GM21825 (cell line): ENCODE data around the gene TAF11L3.
"Not testable (repeated sequence)": the region's sequence is repeated elsewhere in the genome, so short reads cannot be mapped to it uniquely, and the experiment has no call there.

Experiments
- ATAC-seq: cut with Tn5 transposase; IDR thresholded peaks from one replicate; pipeline ENCODE4 v1.9.1; 2021; ENCODE audit warnings: mild to moderate bottlenecking, moderate library complexity; ENCODE audit not compliant: unreplicated experiment

The TAF11L3 gene

DNA sequence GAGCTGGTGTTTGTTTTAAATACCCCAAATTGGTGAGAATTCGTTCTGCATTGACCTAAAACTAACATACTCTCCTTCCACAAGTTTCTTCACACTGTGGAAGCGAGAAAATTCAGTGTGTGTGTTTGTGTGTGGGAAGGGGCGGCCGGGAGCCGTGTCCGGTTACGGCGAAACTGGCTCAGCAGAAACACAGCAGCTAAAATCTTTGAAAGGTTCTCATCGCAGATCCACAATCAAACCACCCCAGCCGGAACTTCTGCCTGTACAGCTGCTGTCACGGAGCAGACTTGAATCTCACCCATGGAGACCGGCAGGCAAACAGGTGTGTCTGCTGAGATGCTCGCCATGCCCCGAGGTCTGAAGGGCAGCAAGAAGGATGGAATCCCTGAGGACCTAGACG, at the start of gene TAF11L3:
Gene TAF11L3 (plus strand): TSS at position 301 of the 400 bp plus-strand sequence.
- not testable (repeated sequence) for ATAC-seq

DNA sequence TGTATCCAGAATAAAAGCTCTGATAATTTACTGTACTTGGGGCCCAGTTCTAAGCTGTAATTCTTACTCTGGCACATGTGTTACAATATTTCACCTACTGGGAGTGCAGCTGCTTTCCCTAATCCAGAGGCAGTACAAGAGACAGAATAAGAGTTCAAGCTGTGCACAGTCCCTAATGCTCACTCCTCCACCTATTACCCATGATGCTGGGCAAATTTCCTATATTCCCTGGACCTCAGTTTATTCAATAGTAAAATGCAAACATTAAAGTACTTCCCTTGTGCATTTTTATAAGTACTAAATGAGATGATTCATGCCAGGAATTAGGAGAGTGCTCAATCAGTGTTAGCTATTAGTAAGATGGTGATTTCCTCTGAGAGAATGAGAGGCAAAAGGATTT, 48.1 kb upstream of the TAF11L3 start:
- ATAC-seq, result no peak

GRCh38 chr5:17475064-17475463, 43.1 kb upstream of the TAF11L3 start:
- ATAC-seq, result not testable (repeated sequence)

- ATAC-seq, result no peak
Measured at GRCh38 chr5:17477043-17477442, 41.1 kb upstream of the TAF11L3 start.

- ATAC-seq, result no peak
Measured at GRCh38 chr5:17477573-17478265, 40.4 kb upstream of the TAF11L3 start.

GRCh38 chr5:17481378-17481777, 36.8 kb upstream of the TAF11L3 start:
- no peak for ATAC-seq

DNA sequence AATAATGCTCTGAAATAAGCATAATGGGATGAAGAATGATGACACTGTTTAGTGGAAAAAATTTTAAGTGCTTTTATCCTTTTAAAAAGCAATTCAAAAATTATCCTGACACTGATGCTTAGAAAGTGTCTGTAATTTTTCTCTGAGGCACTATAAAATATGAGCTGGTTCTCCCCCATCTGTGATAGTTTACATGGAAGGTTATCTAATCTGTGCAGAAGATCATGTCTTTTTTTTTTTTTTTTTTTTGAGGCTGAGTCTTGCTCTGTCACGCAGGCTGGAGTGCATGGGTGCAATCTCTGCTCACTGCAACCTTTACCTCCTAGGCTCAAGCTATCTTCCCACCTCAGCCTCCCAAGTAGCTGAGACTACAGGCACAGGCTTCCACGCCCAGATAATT, 35.4 kb upstream of the TAF11L3 start:
- no peak for ATAC-seq

GRCh38 chr5:17486464-17487173, 31.5 kb upstream of the TAF11L3 start:
- ATAC-seq, result not testable (repeated sequence)

GRCh38 chr5:17487174-17487512, 31.0 kb upstream of the TAF11L3 start:
- no peak for ATAC-seq

DNA sequence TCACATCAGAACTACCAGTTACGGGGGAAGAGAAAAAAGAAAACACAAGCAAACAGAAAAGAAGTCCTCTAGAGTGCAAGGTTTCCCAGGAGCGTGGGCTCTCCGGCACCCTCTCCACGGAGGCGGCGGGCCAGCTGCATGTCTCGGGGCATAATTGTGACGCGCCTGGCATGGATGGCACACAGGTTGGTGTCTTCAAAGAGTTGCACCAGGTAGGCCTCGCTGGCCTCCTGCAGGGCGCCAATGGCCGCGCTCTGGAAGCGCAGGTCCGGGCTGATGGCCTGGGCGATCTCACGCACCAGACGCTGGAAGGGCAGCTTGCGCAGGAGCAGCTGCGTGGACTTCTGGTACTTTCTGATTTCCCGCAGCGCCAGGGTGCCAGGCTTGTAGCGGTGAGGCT, 26.9 kb upstream of the TAF11L3 start:
- not testable (repeated sequence) for ATAC-seq

DNA sequence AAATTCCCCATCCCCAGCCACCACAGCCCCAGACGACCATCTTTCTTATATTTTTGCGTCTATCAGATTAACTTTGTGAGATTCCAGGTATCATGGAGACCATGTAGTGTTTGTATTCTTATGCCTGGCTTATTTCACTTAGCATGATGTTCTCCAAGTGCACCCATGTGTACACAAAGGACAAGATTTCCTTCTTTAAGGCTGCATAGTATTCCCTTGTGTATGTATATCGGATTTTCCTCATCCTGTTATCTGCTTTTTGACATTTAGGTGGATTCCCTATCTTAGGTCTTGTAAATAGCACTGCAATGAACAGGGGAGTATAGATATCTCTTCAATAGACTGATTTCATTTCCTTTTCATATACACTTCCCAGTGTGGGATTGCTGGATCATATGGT, 25.4 kb upstream of the TAF11L3 start:
- ATAC-seq, result no peak

- no peak for ATAC-seq
Measured at GRCh38 chr5:17497446-17497845, 20.7 kb upstream of the TAF11L3 start.

- not testable (repeated sequence) for ATAC-seq
Measured at GRCh38 chr5:17497931-17498330, 20.2 kb upstream of the TAF11L3 start, which contains the start of gene TAF11L2. Gene TAF11L2, plus strand, starts transcription at chr5:17498231.

DNA sequence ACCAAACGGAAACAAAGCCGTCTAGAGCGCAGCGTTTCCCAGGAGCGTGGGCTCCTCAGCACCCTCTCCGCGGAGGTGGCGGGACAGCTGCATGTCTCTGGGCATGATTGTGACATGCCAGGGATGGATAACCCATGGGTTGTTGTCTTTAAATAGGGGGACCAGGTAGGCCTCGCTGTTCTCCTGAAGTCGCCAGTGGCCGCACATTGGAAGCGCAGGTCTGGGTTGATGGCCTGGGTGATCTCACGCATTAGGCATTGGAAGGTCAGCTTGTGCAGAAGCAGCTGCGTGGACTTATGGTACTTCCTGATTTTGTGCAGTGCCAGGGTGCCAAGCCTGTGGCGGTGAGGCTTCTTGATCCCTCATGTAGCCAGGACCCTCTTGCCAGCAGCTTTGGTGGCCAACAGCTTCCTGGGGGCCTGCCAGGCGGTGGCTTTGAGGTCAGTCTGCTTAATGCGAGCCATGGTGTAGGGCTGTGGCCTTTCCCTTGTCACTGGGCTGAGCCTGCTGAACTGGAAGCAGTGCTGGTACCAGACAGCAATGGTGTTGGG, 6.3 kb upstream of the TAF11L3 start:
- ATAC-seq, result no peak

- ATAC-seq, result not testable (repeated sequence)
Measured at GRCh38 chr5:17517526-17517925, 641 bp upstream of the TAF11L3 start.

DNA sequence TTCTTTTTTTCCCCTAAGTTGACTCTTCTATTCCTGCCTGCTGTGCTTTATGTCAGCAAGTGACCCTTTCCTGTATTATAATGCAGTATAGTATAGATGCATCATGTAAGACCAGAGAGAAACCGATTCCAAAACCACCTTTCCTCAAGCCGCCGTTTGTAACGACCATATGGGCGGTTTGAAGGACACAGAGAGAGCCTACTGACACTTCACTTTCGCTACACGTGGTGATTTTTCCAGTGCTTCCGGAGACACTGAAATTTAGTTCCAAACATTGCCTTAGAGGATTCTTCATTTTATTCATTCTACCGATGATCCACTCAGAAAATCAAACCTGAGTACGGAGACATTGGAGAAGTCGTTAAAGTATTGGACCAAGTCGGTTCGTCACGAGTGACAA, 1.3 kb downstream of the TAF11L3 start:
- not testable (repeated sequence) for ATAC-seq

DNA sequence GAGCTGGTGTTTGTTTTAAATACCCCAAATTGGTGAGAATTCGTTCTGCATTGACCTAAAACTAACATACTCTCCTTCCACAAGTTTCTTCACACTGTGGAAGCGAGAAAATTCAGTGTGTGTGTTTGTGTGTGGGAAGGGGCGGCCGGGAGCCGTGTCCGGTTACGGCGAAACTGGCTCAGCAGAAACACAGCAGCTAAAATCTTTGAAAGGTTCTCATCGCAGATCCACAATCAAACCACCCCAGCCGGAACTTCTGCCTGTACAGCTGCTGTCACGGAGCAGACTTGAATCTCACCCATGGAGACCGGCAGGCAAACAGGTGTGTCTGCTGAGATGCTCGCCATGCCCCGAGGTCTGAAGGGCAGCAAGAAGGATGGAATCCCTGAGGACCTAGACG, 3.3 kb downstream of the TAF11L3 start, which contains the start of gene TAF11L4:
Gene TAF11L4 (plus strand): TSS at position 301 of the 400 bp plus-strand sequence.
- not testable (repeated sequence) for ATAC-seq

- ATAC-seq, result not testable (repeated sequence)
Measured at GRCh38 chr5:17524935-17525334, 6.8 kb downstream of the TAF11L3 start, which contains the start of gene TAF11L5. Gene TAF11L5, plus strand, starts transcription at chr5:17525235.

- not testable (repeated sequence) for ATAC-seq
Measured at GRCh38 chr5:17526504-17526903, 8.3 kb downstream of the TAF11L3 start.

GRCh38 chr5:17528369-17528768, 10.2 kb downstream of the TAF11L3 start, which contains the start of gene TAF11L6:
Gene TAF11L6, plus strand, starts transcription at chr5:17528669.
- ATAC-seq, result not testable (repeated sequence)
